Endodermal cell (in vitro differentiated cells): Measurements from ENCODE around the gene FBXL17. TPM values are rescaled to one million over a fixed set of nuclear protein-coding genes. Genes with fewer than 3 reads are reported as not detected.
"Not testable (repeated sequence)": the region's sequence is repeated elsewhere in the genome, so short reads cannot be mapped to it uniquely, and the experiment has no call there.

Experiments used
- DNase-seq: peaks from one replicate; pipeline ENCODE4 v3.0.0-alpha.2; 2017
- H3K27ac ChIP-seq: 2 replicates; pipeline ENCODE4 v1.5.1; 2013; ENCODE audit warnings: mild to moderate bottlenecking, low read depth, low read length, moderate library complexity
- H3K27me3 ChIP-seq: 2 replicates; pipeline ENCODE4 v1.6.1; 2013; ENCODE audit warnings: mild to moderate bottlenecking, low read length, moderate library complexity; ENCODE audit not compliant: insufficient read depth, control insufficient read depth, poor library complexity, severe bottlenecking
- H3K36me3 ChIP-seq: 2 replicates; pipeline ENCODE4 v1.7.0; 2013; ENCODE audit warnings: mild to moderate bottlenecking, low read length, moderate library complexity; ENCODE audit not compliant: control insufficient read depth, insufficient read depth
- H3K4me1 ChIP-seq: one replicate; pipeline ENCODE4 v1.7.0; 2013; ENCODE audit warnings: low read length; ENCODE audit not compliant: control insufficient read depth, insufficient read depth
- H3K4me3 ChIP-seq: 2 replicates; pipeline ENCODE4 v1.5.1; 2013; ENCODE audit warnings: mild to moderate bottlenecking, low read length, moderate library complexity
- H3K9ac ChIP-seq: 2 replicates; pipeline ENCODE4 v1.6.1; 2013; ENCODE audit warnings: mild to moderate bottlenecking, low read length, moderate library complexity; ENCODE audit not compliant: poor library complexity, severe bottlenecking; ENCODE audit errors: extremely low read depth
- H3K9me3 ChIP-seq: 2 replicates; pipeline ENCODE4 v1.6.1; 2013; ENCODE audit warnings: mild to moderate bottlenecking, low read length, moderate library complexity; ENCODE audit not compliant: control insufficient read depth
- H3K27ac Mint-ChIP-seq: 2 replicates; pipeline ENCODE4 v1.8.0; 2020; ENCODE audit warnings: mixed read lengths
- H3K27me3 Mint-ChIP-seq: 2 replicates; pipeline ENCODE4 v1.8.0; 2021; ENCODE audit warnings: mild to moderate bottlenecking, mixed read lengths; ENCODE audit not compliant: insufficient read depth
- H3K36me3 Mint-ChIP-seq: 2 replicates; pipeline ENCODE4 v1.8.0; 2020; ENCODE audit warnings: low read depth, mixed read lengths
- H3K4me1 Mint-ChIP-seq: 2 replicates; pipeline ENCODE4 v1.8.0; 2020; ENCODE audit warnings: mixed read lengths
- H3K4me3 Mint-ChIP-seq: 2 replicates; pipeline ENCODE4 v1.8.0; 2020; ENCODE audit warnings: mild to moderate bottlenecking, moderate library complexity, mixed read lengths
- H3K9me3 Mint-ChIP-seq: 2 replicates; pipeline ENCODE4 v1.8.0; 2020; ENCODE audit warnings: mild to moderate bottlenecking, mixed read lengths
- CTCF ChIP-seq: fragments of 200-600 bp; sonication (generic); conservative IDR thresholded peaks from 2 replicates; pipeline ENCODE4 v1.5.0; 2021; ENCODE audit warnings: antibody characterized with exemption, mild to moderate bottlenecking
- WGBS, 2 experiments: methylation state at CpG; one replicate each; pipeline versions ENCODE4 v1.1.5 to v1.1.7; 2013; ENCODE audit warnings: missing lambda C conversion rate in 2 of 2, mixed read lengths in 1 of 2; ENCODE audit not compliant: insufficient coverage in 1 of 2, insufficient read length in 1 of 2; 5-methylcytosine and 5-hydroxymethylcytosine counted together
- total RNA-seq, 2 donors: library from RNA; stranded (reverse); fragmentation: NEBNext Ultra II Directional in 1 of 2; extraction: Animal tissue kit (Norgen Biotek cat#: 25700) in 1 of 2; gene quantifications; 2 replicates in 1 of 2; 3 replicates in 1 of 2; pipeline ENCODE4 v1.2.1, GENCODE V29; 2021

The FBXL17 gene
- total RNA-seq, 2 donors from 2014 or later, result 7.4 to 8.6 TPM

- no peak for TF ChIP-seq CTCF
- no peak for DNase-seq
- no peak overlapping the region for H3K9ac ChIP-seq
- 85 to 95% methylated on average over 2 of the region's 2 CpGs for WGBS, 2 experiments
- H3K27ac ChIP-seq, result no peak overlapping the region
- no peak overlapping the region for H3K27ac Mint-ChIP-seq
- H3K9me3 Mint-ChIP-seq, result no peaks in the 10 kb centered on the region
- no peaks in the 10 kb centered on the region for H3K36me3 ChIP-seq
- no peaks in the 10 kb centered on the region for H3K36me3 Mint-ChIP-seq
- no peak overlapping the region for H3K4me3 Mint-ChIP-seq
- no peak overlapping the region for H3K4me3 ChIP-seq
- H3K4me1 ChIP-seq, result peaks cover 4% of the 10 kb centered on the region
- no peaks in the 10 kb centered on the region for H3K27me3 ChIP-seq
- no peaks in the 10 kb centered on the region for H3K27me3 Mint-ChIP-seq
- peaks cover 3% of the 10 kb centered on the region for H3K4me1 Mint-ChIP-seq
- H3K9me3 ChIP-seq, result no peaks in the 10 kb centered on the region
These were observed 217.3 kb downstream of the FBXL17 start for GRCh38 chr5:108164574-108164973.

- H3K4me3 ChIP-seq, H3K36me3 Mint-ChIP-seq, H3K27me3 ChIP-seq, H3K36me3 ChIP-seq, H3K27ac ChIP-seq, H3K4me1 ChIP-seq, H3K27ac Mint-ChIP-seq, H3K9me3 ChIP-seq, DNase-seq, H3K4me1 Mint-ChIP-seq, H3K9me3 Mint-ChIP-seq, H3K4me3 Mint-ChIP-seq, H3K9ac ChIP-seq, H3K27me3 Mint-ChIP-seq: not testable (repeated sequence)
- WGBS, 2 experiments, result 85% methylated on average over 1 of the region's 1 CpG; no CpG with 5 or more reads in 1 of the 2 experiments
These were observed 229.0 kb downstream of the FBXL17 start for GRCh38 chr5:108152854-108153253.

GRCh38 chr5:108149369-108149768, 232.5 kb downstream of the FBXL17 start:
- Histone ChIP-seq H3K4me3 (no peak overlapping the region), H3K27me3 (no peaks in the 10 kb centered on the region), H3K36me3 (no peaks in the 10 kb centered on the region), H3K9me3 (no peaks in the 10 kb centered on the region), H3K27ac (no peak overlapping the region), H3K9ac (no peak overlapping the region), H3K4me1 (no peaks in the 10 kb centered on the region)
- Mint-ChIP-seq H3K27ac (no peak overlapping the region), H3K4me1 (peaks cover 2% of the 10 kb centered on the region), H3K4me3 (no peak overlapping the region), H3K36me3 (peaks cover 9% of the 10 kb centered on the region), H3K9me3 (no peaks in the 10 kb centered on the region), H3K27me3 (no peaks in the 10 kb centered on the region)
- WGBS, 2 experiments, result 88% methylated on average over 1 of the region's 1 CpG; no CpG with 5 or more reads in 1 of the 2 experiments
- DNase-seq, result no peak
- no peak for TF ChIP-seq CTCF

- TF ChIP-seq CTCF, result peak; percentile 81
- Histone ChIP-seq H3K4me3 (no peak overlapping the region), H3K9me3 (no peaks in the 10 kb centered on the region), H3K9ac (no peak overlapping the region), H3K27ac (no peak overlapping the region), H3K4me1 (no peaks in the 10 kb centered on the region), H3K36me3 (no peaks in the 10 kb centered on the region), H3K27me3 (no peaks in the 10 kb centered on the region)
- Mint-ChIP-seq H3K9me3 (no peaks in the 10 kb centered on the region), H3K36me3 (peaks cover 6% of the 10 kb centered on the region), H3K27me3 (no peaks in the 10 kb centered on the region), H3K27ac (no peak overlapping the region), H3K4me3 (no peak overlapping the region), H3K4me1 (peaks cover 2% of the 10 kb centered on the region)
- DNase-seq, result no peak
These were observed 233.2 kb downstream of the FBXL17 start for GRCh38 chr5:108148715-108149139.
